Left cardiac atrium (tissue), 4 donors: Measurements from ENCODE around the gene MYO1E. TPM values are rescaled to one million over a fixed set of nuclear protein-coding genes. Genes with fewer than 3 reads are reported as not detected.

Experiments used
- ATAC-seq, 2 donors: fragments of 200-7000 bp; cut with Tn5 transposase; one replicate each; pipeline ENCODE4 v1.9.1; 2020; ENCODE audit warnings: mild to moderate bottlenecking in 2 of 2, moderate library complexity in 2 of 2
- DNase-seq: peaks from one replicate; pipeline ENCODE4 v3.0.0-alpha.2; 2020
- intact Hi-C, 2 donors: fragments of 100-400 bp; cut with DNase I; formaldehyde crosslinking; loops; one replicate each; pipeline versions ENCODE4 v1.14.1 to v1.15.1; 2022 to 2023
- total RNA-seq, 2 donors: library from RNA; stranded (reverse); fragmentation: NEBNext Ultra II Directional; extraction: Animal tissue kit (Norgen Biotek cat#: 25700); gene quantifications; one replicate each; pipeline ENCODE4 v1.2.1, GENCODE V29; 2021
- donor health status: DM: no; HTN: yes; CAD: no.
- donor health status: DM: no; HTN: yes; CAD: no; lungs with severe emphysema.
- donor health status: DM: yes; HTN: yes; CAD: no.
- donor health status: Dilated cardiomyopathy.

The MYO1E gene
- total RNA-seq, 2 donors from 2014 or later, result 32.1 to 49.5 TPM

GRCh38 chr15:59255680-59256336, 116.9 kb downstream of the MYO1E start:
- ATAC-seq (no peak), DNase-seq (no peak)
- intact Hi-C loops, result no loop called here

- no peak for ATAC-seq
- intact Hi-C loops, result no loop called here
- DNase-seq, result no peak
Observed at GRCh38 chr15:59252137-59252536, 120.5 kb downstream of the MYO1E start.

GRCh38 chr15:59251001-59251845, 121.4 kb downstream of the MYO1E start:
- intact Hi-C loops, result no loop called here
- DNase-seq (no peak), ATAC-seq (no peak)

GRCh38 chr15:59250249-59250648, 122.4 kb downstream of the MYO1E start:
- no peak for ATAC-seq
- intact Hi-C loops, result no loop called here
- no peak for DNase-seq

GRCh38 chr15:59249816-59250215, 122.9 kb downstream of the MYO1E start:
- no peak for ATAC-seq
- intact Hi-C loops, result loop anchor here (5.0 to 10.0 kb wide), 3 partner anchors 115 to 245 kb away; no protein-coding TSS in a partner anchor

GRCh38 chr15:59247364-59247763, 125.3 kb downstream of the MYO1E start:
- DNase-seq, result peak; percentile 59
- peak; percentile 70 to 81 for ATAC-seq
- intact Hi-C loops, result loop anchor here (5.0 to 10.0 kb wide), 3 partner anchors 117 to 247 kb away; no protein-coding TSS in a partner anchor

More at GRCh38 chr15:59249816-59250215, 122.9 kb downstream of the MYO1E start:
- DNase-seq, result no peak

- DNase-seq, result no peak
- ATAC-seq, result no peak
- intact Hi-C loops, result loop anchor here (5.0 to 10.0 kb wide), 3 partner anchors 119 to 249 kb away; no protein-coding TSS in a partner anchor
Observed at GRCh38 chr15:59245559-59245958, 127.1 kb downstream of the MYO1E start.

- intact Hi-C loops, result loop anchor here (10.0 kb wide), 2 partner anchors 120 to 250 kb away; no protein-coding TSS in a partner anchor
- DNase-seq (no peak), ATAC-seq (no peak)
Observed at GRCh38 chr15:59244337-59244736, 128.3 kb downstream of the MYO1E start.

GRCh38 chr15:59243622-59244021, 129.0 kb downstream of the MYO1E start:
- DNase-seq (no peak), ATAC-seq (no peak)
- intact Hi-C loops, result loop anchor here (10.0 kb wide), 2 partner anchors 121 to 251 kb away; no protein-coding TSS in a partner anchor

- ATAC-seq (no peak), DNase-seq (no peak)
- intact Hi-C loops, result loop anchor here (10.0 kb wide), 2 partner anchors 122 to 252 kb away; no protein-coding TSS in a partner anchor
Observed at GRCh38 chr15:59242649-59243048, 130.0 kb downstream of the MYO1E start.

- ATAC-seq, result no peak
- intact Hi-C loops, result loop anchor here (10.0 kb wide), 2 partner anchors 125 to 255 kb away; no protein-coding TSS in a partner anchor
- DNase-seq, result no peak
Observed at GRCh38 chr15:59240036-59240435, 132.6 kb downstream of the MYO1E start.

GRCh38 chr15:59237924-59238331, 134.7 kb downstream of the MYO1E start:
- intact Hi-C loops, result no loop called here
- ATAC-seq (no peak), DNase-seq (no peak)

- DNase-seq (no peak), ATAC-seq (no peak)
- intact Hi-C loops, result no loop called here
Observed at GRCh38 chr15:59237119-59237855, 135.4 kb downstream of the MYO1E start.

- intact Hi-C loops, result no loop called here
- DNase-seq (no peak), ATAC-seq (no peak)
Observed at GRCh38 chr15:59236394-59236793, 136.3 kb downstream of the MYO1E start.

- DNase-seq (no peak), ATAC-seq (peak; percentile 50 to 92)
- intact Hi-C loops, result no loop called here
Observed at GRCh38 chr15:59232476-59232875, 140.2 kb downstream of the MYO1E start.

GRCh38 chr15:59230531-59231055, 142.1 kb downstream of the MYO1E start:
- DNase-seq, result no peak
- no peak for ATAC-seq
- intact Hi-C loops, result no loop called here

- intact Hi-C loops, result loop anchor here in 1 of 2 donors (10.0 kb wide), 1 partner anchor 145 kb away; the partner anchor contains the start of gene MYO1E
- no peak for ATAC-seq
- DNase-seq, result no peak
Observed at GRCh38 chr15:59229453-59229852, 143.2 kb downstream of the MYO1E start.

GRCh38 chr15:59229015-59229414, 143.7 kb downstream of the MYO1E start:
- intact Hi-C loops, result loop anchor here in 1 of 2 donors (10.0 kb wide), 1 partner anchor 146 kb away; the partner anchor contains the start of gene MYO1E
- no peak for ATAC-seq
- DNase-seq, result no peak

- intact Hi-C loops, result loop anchor here in 1 of 2 donors (10.0 kb wide), 1 partner anchor 148 kb away; the partner anchor contains the start of gene MYO1E
- ATAC-seq (no peak), DNase-seq (no peak)
Observed at GRCh38 chr15:59227021-59227420, 145.7 kb downstream of the MYO1E start.
